Gastrocnemius medialis (tissue), 4 donors: ENCODE data around the gene NAA30. TPM values are rescaled to one million over a fixed set of nuclear protein-coding genes. Genes with fewer than 3 reads are reported as not detected.

Source experiments
- ATAC-seq, 2 donors: fragments of 150-250 bp; one replicate each; pipeline ENCODE4 v1.9.1; 2016
- DNase-seq, 2 donors: peaks; one replicate each; pipeline ENCODE4 v3.0.0-alpha.2; 2019
- H3K27ac ChIP-seq, 4 donors: fragments of 200-600 bp; sonication (generic); 1 replicate in 1 of 4; 2 replicates in 3 of 4; pipeline ENCODE4 v1.5.1; 2016 to 2018; ENCODE audit warnings: mild to moderate bottlenecking in 2 of 4, moderate library complexity in 1 of 4
- H3K27me3 ChIP-seq, 3 donors: fragments of 200-600 bp; sonication (generic) in 2 of 3; 1 replicate in 1 of 3; 2 replicates in 2 of 3; pipeline versions ENCODE4 v1.5.1 to v1.6.0; 2016 to 2019; ENCODE audit warnings: mild to moderate bottlenecking in 1 of 3, moderate library complexity in 1 of 3
- H3K36me3 ChIP-seq, 2 donors: fragments of 200-600 bp; sonication (generic) in 1 of 2; one replicate each; pipeline ENCODE4 v1.5.1; 2017 to 2018
- H3K4me1 ChIP-seq, 2 donors: fragments of 200-600 bp; sonication (generic) in 1 of 2; one replicate each; pipeline ENCODE4 v1.5.1; 2016 to 2017; ENCODE audit warnings: mild to moderate bottlenecking in 2 of 2
- H3K4me3 ChIP-seq, 4 donors: fragments of 200-600 bp; sonication (generic) in 3 of 4; 1 replicate in 1 of 4; 2 replicates in 3 of 4; pipeline ENCODE4 v1.5.1; 2016 to 2019; ENCODE audit warnings: mild to moderate bottlenecking in 2 of 4
- H3K9me3 ChIP-seq, 3 donors: fragments of 200-600 bp; sonication (generic) in 2 of 3; 1 replicate in 1 of 3; 2 replicates in 2 of 3; pipeline ENCODE4 v1.5.1; 2016 to 2019
- POLR2A ChIP-seq, 2 donors: fragments of 450-650 bp; IDR thresholded peaks; one replicate each; pipeline ENCODE4 v1.6.1; 2017; ENCODE audit warnings: antibody characterized with exemption in 2 of 2, mild to moderate bottlenecking in 2 of 2, moderate library complexity in 2 of 2
- in situ Hi-C, 4 donors: fragments of 200-750 bp; cut with MboI; loops; one replicate each; pipeline versions ENCODE4 v1.15.0 to v1.8.0; 2017; ENCODE audit warnings: low sequenced_read_pairs in 4 of 4
- intact Hi-C: fragments of 100-400 bp; cut with DNase I; formaldehyde crosslinking; loops from one replicate; pipeline ENCODE4 v1.15.1; 2023; ENCODE audit warnings: low total_unique reads
- total RNA-seq, 4 donors: library from RNA; depleted of rRNA; stranded (reverse); fragments of >200 nt; gene quantifications; one replicate each; pipeline versions ENCODE4 v1.1.0 to v1.2.3, GENCODE V29; 2016
- TF ChIP-seq, protein P1 (sequence below), 5 experiments: fragments of 450-650 bp in 3 of 5; fragments of 200-600 bp in 2 of 5; sonication (generic) in 2 of 5; IDR thresholded peaks in 4 of 5; conservative IDR thresholded peaks in 1 of 5; 1 replicate in 4 of 5; 2 replicates in 1 of 5; pipeline ENCODE4 v1.5.1; 2016 to 2019; ENCODE audit warnings: antibody characterized with exemption in 5 of 5, mild to moderate bottlenecking in 3 of 5, moderate library complexity in 3 of 5

The NAA30 gene
- total RNA-seq, 4 donors from 2014 or later: 30.9 to 53.7 (median 38.6) TPM

DNA sequence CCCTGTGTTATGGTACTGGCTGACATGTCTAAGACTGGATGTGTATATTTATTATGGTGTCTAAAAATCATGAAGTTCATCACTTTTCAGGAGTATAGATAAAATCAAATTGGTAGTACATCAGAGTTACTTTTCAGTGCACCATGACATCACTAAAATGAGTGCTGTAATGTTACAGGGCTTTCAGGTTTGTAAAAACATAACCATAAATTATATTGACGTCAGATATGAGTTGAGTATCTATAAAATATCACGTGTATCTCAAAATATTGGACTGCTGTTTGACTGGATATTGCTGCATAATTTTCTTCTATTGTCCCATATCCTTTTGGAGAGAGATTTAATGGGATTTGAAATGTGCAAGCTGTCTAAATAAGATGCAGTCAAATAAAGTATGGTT, 22.0 kb downstream of the NAA30 start:
- intact Hi-C loops: no loop called here
- Histone ChIP-seq H3K4me1 (no peaks in the 10 kb centered on the region), H3K36me3 (no peaks in the 10 kb centered on the region), H3K4me3 (no peak overlapping the region), H3K27me3 (no peaks in the 10 kb centered on the region), H3K27ac (no peak overlapping the region), H3K9me3 (no peaks in the 10 kb centered on the region)
- in situ Hi-C loops: no loop called here
- TF ChIP-seq, protein P1, sequence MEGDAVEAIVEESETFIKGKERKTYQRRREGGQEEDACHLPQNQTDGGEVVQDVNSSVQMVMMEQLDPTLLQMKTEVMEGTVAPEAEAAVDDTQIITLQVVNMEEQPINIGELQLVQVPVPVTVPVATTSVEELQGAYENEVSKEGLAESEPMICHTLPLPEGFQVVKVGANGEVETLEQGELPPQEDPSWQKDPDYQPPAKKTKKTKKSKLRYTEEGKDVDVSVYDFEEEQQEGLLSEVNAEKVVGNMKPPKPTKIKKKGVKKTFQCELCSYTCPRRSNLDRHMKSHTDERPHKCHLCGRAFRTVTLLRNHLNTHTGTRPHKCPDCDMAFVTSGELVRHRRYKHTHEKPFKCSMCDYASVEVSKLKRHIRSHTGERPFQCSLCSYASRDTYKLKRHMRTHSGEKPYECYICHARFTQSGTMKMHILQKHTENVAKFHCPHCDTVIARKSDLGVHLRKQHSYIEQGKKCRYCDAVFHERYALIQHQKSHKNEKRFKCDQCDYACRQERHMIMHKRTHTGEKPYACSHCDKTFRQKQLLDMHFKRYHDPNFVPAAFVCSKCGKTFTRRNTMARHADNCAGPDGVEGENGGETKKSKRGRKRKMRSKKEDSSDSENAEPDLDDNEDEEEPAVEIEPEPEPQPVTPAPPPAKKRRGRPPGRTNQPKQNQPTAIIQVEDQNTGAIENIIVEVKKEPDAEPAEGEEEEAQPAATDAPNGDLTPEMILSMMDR (IDR thresholded peaks at IDR 0.05 in 4 of 5, conservative IDR thresholded peaks at IDR 0.05 in 1 of 5): no peak
- TF ChIP-seq POLR2A (IDR thresholded peaks at IDR 0.05): no peak
- ATAC-seq (no peak), DNase-seq (no peak)

DNA sequence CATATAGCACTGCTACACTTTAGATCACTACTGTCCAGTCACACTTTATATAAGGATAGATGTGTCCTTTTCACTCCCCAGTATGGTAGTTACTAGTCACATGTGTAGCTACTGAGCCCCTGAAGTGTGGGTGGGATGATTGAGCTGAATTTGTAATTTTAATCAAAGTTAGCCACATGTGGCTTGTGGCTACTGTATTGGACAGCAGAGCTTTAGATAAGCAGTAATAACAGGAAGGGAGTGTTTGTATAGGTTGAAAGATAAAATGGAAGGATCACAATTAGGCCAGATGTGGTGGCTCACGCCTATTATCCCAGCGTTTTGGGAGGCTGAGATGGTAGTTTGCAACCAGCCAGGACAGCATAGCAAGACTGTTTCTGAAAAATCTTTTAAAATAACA, 23.5 kb downstream of the NAA30 start:
- Histone ChIP-seq H3K9me3 (no peaks in the 10 kb centered on the region), H3K36me3 (no peaks in the 10 kb centered on the region), H3K4me3 (no peak overlapping the region), H3K27me3 (no peaks in the 10 kb centered on the region), H3K27ac (no peak overlapping the region), H3K4me1 (no peaks in the 10 kb centered on the region)
- intact Hi-C loops (no loop called here), in situ Hi-C loops (no loop called here)
- TF ChIP-seq, protein P1 (IDR thresholded peaks at IDR 0.05 in 4 of 5, conservative IDR thresholded peaks at IDR 0.05 in 1 of 5): no peak
- no peak for TF ChIP-seq POLR2A (IDR thresholded peaks at IDR 0.05)
- DNase-seq: no peak
- ATAC-seq: no peak

GRCh38 chr14:57417228-57417627, 26.8 kb downstream of the NAA30 start:
- DNase-seq: no peak
- Histone ChIP-seq H3K27me3 (no peaks in the 10 kb centered on the region), H3K4me3 (no peak overlapping the region), H3K27ac (no peak overlapping the region), H3K4me1 (no peaks in the 10 kb centered on the region), H3K9me3 (no peaks in the 10 kb centered on the region), H3K36me3 (no peaks in the 10 kb centered on the region)
- in situ Hi-C loops: no loop called here
- ATAC-seq: no peak
- TF ChIP-seq, protein P1 (IDR thresholded peaks at IDR 0.05 in 4 of 5, conservative IDR thresholded peaks at IDR 0.05 in 1 of 5): no peak
- no peak for TF ChIP-seq POLR2A (IDR thresholded peaks at IDR 0.05)
- intact Hi-C loops: no loop called here

DNA sequence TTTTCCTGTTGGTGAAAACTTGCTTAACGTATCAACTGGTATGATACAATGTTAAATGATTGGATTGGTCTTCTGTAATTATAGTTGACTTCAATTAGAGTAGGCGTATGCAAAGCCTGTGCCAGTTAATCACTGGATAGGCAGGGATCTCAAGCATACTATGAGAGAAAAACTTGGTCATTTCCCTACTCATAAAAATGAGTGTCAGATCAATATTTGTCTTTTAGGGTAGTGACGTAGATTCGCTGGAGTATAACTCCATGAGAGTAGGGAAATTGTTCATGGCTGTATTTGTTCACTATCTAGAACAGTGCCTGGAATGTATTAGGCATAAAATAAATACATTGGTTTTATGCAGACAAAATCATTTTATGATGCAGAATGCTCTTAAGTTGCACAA, 28.6 kb downstream of the NAA30 start:
- Histone ChIP-seq H3K9me3 (no peaks in the 10 kb centered on the region), H3K36me3 (no peaks in the 10 kb centered on the region), H3K27ac (no peak overlapping the region), H3K4me1 (no peaks in the 10 kb centered on the region), H3K4me3 (no peak overlapping the region), H3K27me3 (no peaks in the 10 kb centered on the region)
- TF ChIP-seq, protein P1 (IDR thresholded peaks at IDR 0.05 in 4 of 5, conservative IDR thresholded peaks at IDR 0.05 in 1 of 5): no peak
- TF ChIP-seq POLR2A (IDR thresholded peaks at IDR 0.05): no peak
- intact Hi-C loops (no loop called here), in situ Hi-C loops (no loop called here)
- DNase-seq (no peak), ATAC-seq (no peak)

- Histone ChIP-seq H3K4me1 (no peaks in the 10 kb centered on the region), H3K36me3 (no peaks in the 10 kb centered on the region), H3K27ac (no peak overlapping the region), H3K4me3 (no peak overlapping the region), H3K9me3 (no peaks in the 10 kb centered on the region), H3K27me3 (no peaks in the 10 kb centered on the region)
- in situ Hi-C loops: no loop called here
- ATAC-seq (no peak), DNase-seq (no peak)
- TF ChIP-seq POLR2A (IDR thresholded peaks at IDR 0.05): no peak
- TF ChIP-seq, protein P1 (IDR thresholded peaks at IDR 0.05 in 4 of 5, conservative IDR thresholded peaks at IDR 0.05 in 1 of 5): no peak
- intact Hi-C loops: no loop called here
Measured at GRCh38 chr14:57420033-57420432, 29.6 kb downstream of the NAA30 start.
